H9 (cell line): ENCODE measurements around the gene SH2D3C. TPM values are rescaled to one million over a fixed set of nuclear protein-coding genes. Genes with fewer than 3 reads are reported as not detected.

ENCODE experiments used
- DNase-seq: peaks from one replicate; pipeline ENCODE4 v3.0.0-alpha.2; 2017
- H2AFZ ChIP-seq: one replicate; pipeline ENCODE4 v1.6.1; 2013; ENCODE audit warnings: mild to moderate bottlenecking, low read length, control low read depth, moderate library complexity
- H2AK5ac ChIP-seq: 2 replicates; pipeline ENCODE4 v1.6.1; 2013; ENCODE audit warnings: low read length, control low read depth, mixed read lengths; ENCODE audit not compliant: insufficient read length
- H2BK120ac ChIP-seq: one replicate; pipeline ENCODE4 v1.6.1; 2013; ENCODE audit warnings: low read depth, mild to moderate bottlenecking, low read length, control low read depth, inconsistent platforms; ENCODE audit not compliant: poor library complexity, severe bottlenecking
- H2BK12ac ChIP-seq: 2 replicates; pipeline ENCODE4 v1.6.1; 2013; ENCODE audit warnings: low read length, control low read depth, mixed read lengths, low read depth; ENCODE audit not compliant: insufficient read length
- H2BK15ac ChIP-seq: 2 replicates; pipeline ENCODE4 v1.6.1; 2013; ENCODE audit warnings: low read depth, low read length, control low read depth
- H2BK20ac ChIP-seq: one replicate; pipeline ENCODE4 v1.6.1; 2013; ENCODE audit warnings: low read depth, mild to moderate bottlenecking, low read length, control low read depth, inconsistent platforms; ENCODE audit not compliant: poor library complexity, severe bottlenecking
- H2BK5ac ChIP-seq: 2 replicates; pipeline ENCODE4 v1.6.1; 2013; ENCODE audit warnings: low read length, control low read depth, mixed read lengths; ENCODE audit not compliant: insufficient read length
- H3K14ac ChIP-seq: 2 replicates; pipeline ENCODE4 v1.6.1; 2013; ENCODE audit warnings: low read length, control low read depth; ENCODE audit not compliant: insufficient read depth
- H3K18ac ChIP-seq: 2 replicates; pipeline ENCODE4 v1.6.1; 2013; ENCODE audit warnings: low read depth, mild to moderate bottlenecking, mixed read lengths, low read length, control low read depth; ENCODE audit not compliant: insufficient read length
- H3K23ac ChIP-seq: 2 replicates; pipeline ENCODE4 v1.6.1; 2013; ENCODE audit warnings: low read length, control low read depth, mixed read lengths, low read depth; ENCODE audit not compliant: insufficient read length
- H3K23me2 ChIP-seq: 2 replicates; pipeline ENCODE4 v1.6.1; 2013; ENCODE audit warnings: low read depth, mild to moderate bottlenecking, mixed read lengths, low read length, control low read depth; ENCODE audit not compliant: insufficient read length, poor library complexity, severe bottlenecking
- H3K27ac ChIP-seq: 2 replicates; pipeline ENCODE4 v1.5.1; 2013; ENCODE audit warnings: low read length, control low read depth, mixed read lengths, low read depth; ENCODE audit not compliant: insufficient read length
- H3K27me3 ChIP-seq: 2 replicates; pipeline ENCODE4 v1.6.1; 2013; ENCODE audit warnings: low read length, control low read depth, inconsistent platforms; ENCODE audit not compliant: insufficient read depth
- H3K4ac ChIP-seq: 2 replicates; pipeline ENCODE4 v1.6.1; 2013; ENCODE audit warnings: low read depth, mild to moderate bottlenecking, control low read depth, inconsistent platforms, low read length, moderate library complexity
- H3K4me1 ChIP-seq: 2 replicates; pipeline ENCODE4 v1.6.1; 2013; ENCODE audit warnings: low read length, control low read depth, inconsistent platforms; ENCODE audit not compliant: insufficient read depth
- H3K4me2 ChIP-seq: 2 replicates; pipeline ENCODE4 v1.6.1; 2013; ENCODE audit warnings: low read length, control low read depth, mixed read lengths; ENCODE audit not compliant: insufficient read length, insufficient read depth
- H3K56ac ChIP-seq: 2 replicates; pipeline ENCODE4 v1.6.1; 2013; ENCODE audit warnings: low read depth, mild to moderate bottlenecking, mixed read lengths, low read length, control low read depth; ENCODE audit not compliant: insufficient read length
- H3K79me1 ChIP-seq: 2 replicates; pipeline ENCODE4 v1.6.1; 2013; ENCODE audit warnings: low read depth, mild to moderate bottlenecking, moderate library complexity, low read length, control low read depth, inconsistent platforms; ENCODE audit not compliant: insufficient read depth, poor library complexity, severe bottlenecking
- H3K79me2 ChIP-seq: 2 replicates; pipeline ENCODE4 v1.6.1; 2013; ENCODE audit warnings: low read length, control low read depth, inconsistent platforms; ENCODE audit not compliant: insufficient read depth
- H3K9ac ChIP-seq: 2 replicates; pipeline ENCODE4 v1.6.1; 2013; ENCODE audit warnings: low read length, control low read depth, mixed read lengths; ENCODE audit not compliant: insufficient read length; ENCODE audit errors: extremely low read depth
- H3K9me3 ChIP-seq: one replicate; pipeline ENCODE4 v1.6.1; 2013; ENCODE audit warnings: low read depth, low read length, inconsistent platforms; ENCODE audit not compliant: control insufficient read depth
- H3T11ph ChIP-seq: one replicate; pipeline ENCODE4 v1.6.1; 2013; ENCODE audit warnings: mild to moderate bottlenecking, low read length, control low read depth, inconsistent platforms
- H4K20me1 ChIP-seq: one replicate; pipeline ENCODE4 v1.6.1; 2013; ENCODE audit not compliant: control insufficient read depth, insufficient read length, insufficient read depth
- H4K5ac ChIP-seq: 2 replicates; pipeline ENCODE4 v1.6.1; 2013; ENCODE audit warnings: low read depth, mild to moderate bottlenecking, mixed read lengths, low read length, control low read depth; ENCODE audit not compliant: insufficient read length
- H4K8ac ChIP-seq: replicated peaks from 2 replicates; pipeline ENCODE4 v1.6.1; 2013; ENCODE audit warnings: low read length, control low read depth, mixed read lengths, low read depth; ENCODE audit not compliant: insufficient read length
- H4K91ac ChIP-seq: 2 replicates; pipeline ENCODE4 v1.6.1; 2013; ENCODE audit warnings: low read depth, mild to moderate bottlenecking, moderate library complexity, mixed read lengths, low read length, control low read depth; ENCODE audit not compliant: insufficient read length
- H3K27ac Mint-ChIP-seq, 3 experiments: 2 replicates in 2 of 3; 3 replicates in 1 of 3; pipeline ENCODE4 v1.8.0; 2020 to 2021; ENCODE audit warnings: mixed read lengths in 3 of 3, mild to moderate bottlenecking in 1 of 3, moderate library complexity in 1 of 3
- H3K27me3 Mint-ChIP-seq: 2 replicates; pipeline ENCODE4 v1.8.0; 2021; ENCODE audit warnings: low read depth, mild to moderate bottlenecking, moderate library complexity, mixed read lengths
- H3K36me3 Mint-ChIP-seq, 3 experiments: 2 replicates in 2 of 3; 3 replicates in 1 of 3; pipeline ENCODE4 v1.8.0; 2020 to 2021; ENCODE audit warnings: low read depth in 3 of 3, mixed read lengths in 3 of 3; ENCODE audit not compliant: insufficient read depth in 1 of 3
- H3K4me1 Mint-ChIP-seq, 2 experiments: 2 replicates each; pipeline ENCODE4 v1.8.0; 2020; ENCODE audit warnings: mixed read lengths in 2 of 2
- H3K4me3 Mint-ChIP-seq, 2 experiments: 2 replicates in 1 of 2; 3 replicates in 1 of 2; pipeline ENCODE4 v1.8.0; 2020 to 2021; ENCODE audit warnings: mild to moderate bottlenecking in 2 of 2, mixed read lengths in 2 of 2, moderate library complexity in 1 of 2
- H3K9me3 Mint-ChIP-seq, 2 experiments: 2 replicates in 1 of 2; 3 replicates in 1 of 2; pipeline ENCODE4 v1.8.0; 2020; ENCODE audit warnings: mild to moderate bottlenecking in 2 of 2, mixed read lengths in 2 of 2, moderate library complexity in 1 of 2
- WGBS: extraction: QIAGEN DNeasy Blood & Tissue Kit; methylation state at CpG from one replicate; pipeline ENCODE4 v1.1.7; 2013; ENCODE audit warnings: missing lambda C conversion rate, low lambda C conversion rate, mixed read lengths; ENCODE audit not compliant: insufficient read length; ENCODE audit errors: extremely low coverage; 5-methylcytosine and 5-hydroxymethylcytosine counted together
- total RNA-seq: library from RNA; stranded (reverse); gene quantifications from 2 replicates; pipeline ENCODE4 v1.2.1, GENCODE V29; 2021
- TF ChIP-seq, protein P1 (sequence below): fragments of 200-600 bp; sonication (generic); conservative IDR thresholded peaks from 3 replicates; pipeline ENCODE4 v1.8.0; 2021; ENCODE audit warnings: antibody characterized with exemption, mild to moderate bottlenecking

The SH2D3C gene
- total RNA-seq, 1 experiment from 2014 or later: 1.7 TPM

DNA sequence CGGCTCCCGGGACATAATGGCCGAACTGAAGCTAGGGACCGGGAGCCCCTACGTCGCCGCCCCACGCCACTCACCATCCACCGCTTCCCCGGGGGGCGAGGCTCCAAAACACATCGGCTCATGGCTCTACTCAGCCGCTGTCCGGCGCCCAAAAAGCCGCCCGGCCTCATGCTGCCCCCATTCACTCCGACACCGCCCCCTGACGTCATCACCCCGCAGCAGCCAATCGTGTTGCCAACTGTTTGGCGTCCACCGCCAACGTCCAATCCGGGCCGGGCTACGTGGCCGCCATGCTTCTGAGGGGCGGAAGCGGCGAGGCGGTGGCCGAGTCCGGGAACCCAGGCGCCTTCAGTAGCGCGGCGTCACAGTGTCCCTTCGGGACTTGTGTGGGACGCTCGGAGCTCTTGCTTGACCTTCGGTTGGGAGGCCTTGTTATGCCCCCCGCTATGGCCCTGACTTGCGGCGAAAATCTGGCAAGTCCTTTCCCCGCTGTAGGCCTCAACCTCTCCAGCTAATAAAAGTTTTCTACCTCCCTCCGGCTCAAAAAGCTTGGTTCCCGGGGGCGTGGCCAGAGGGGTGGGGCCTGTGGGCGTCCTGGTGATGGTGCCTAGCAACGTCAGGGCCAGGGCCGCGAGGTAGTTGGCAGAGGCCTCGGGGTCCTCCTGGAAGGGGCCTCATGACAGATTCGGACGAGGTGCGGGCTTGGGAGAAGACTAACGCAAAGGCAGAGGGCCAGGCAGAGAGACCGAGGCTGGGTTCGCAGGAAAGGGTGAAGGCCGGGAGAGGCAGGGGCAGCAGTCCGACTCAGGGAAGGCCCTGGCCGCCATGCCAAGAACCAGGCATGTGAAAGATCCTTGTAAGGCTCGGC is 62.8 kb downstream of the SH2D3C start, which contains the start of the genes PTRH1 and TTC16:
PTRH1 (minus strand) TSS at position 194 of the 868 bp plus-strand sequence; CDS start at position 170, 24 bp downstream.
TTC16 (plus strand) TSS at position 610 of the 868 bp plus-strand sequence; CDS start at position 677, 67 bp downstream.
- Histone ChIP-seq H2AFZ (peak within 1 kb of the TSS; percentile 89), H3K9ac (no peak within 1 kb of the TSS), H4K5ac (no peak within 1 kb of the TSS), H2BK12ac (no peak within 1 kb of the TSS), H4K91ac (no peak within 1 kb of the TSS), H3K23me2 (peaks cover 13% of the 10 kb centered on the region), H4K20me1 (no peaks in the 10 kb centered on the region), H3K4me2 (peak within 1 kb of the TSS; percentile 77), H3K14ac (peak within 1 kb of the TSS; percentile 74), H2AK5ac (no peak within 1 kb of the TSS), H3K18ac (peak within 1 kb of the TSS; percentile 39), H3K23ac (no peak within 1 kb of the TSS), H3K27me3 (no peaks in the 10 kb centered on the region), H3K9me3 (no peaks in the 10 kb centered on the region), H2BK15ac (no peak within 1 kb of the TSS), H3K79me1 (no peaks in the 10 kb centered on the region), H3K27ac (no peak within 1 kb of the TSS), H3K4me1 (no peaks in the 10 kb centered on the region; the same call in 1 of the 2 replicates), H2BK20ac (no peak within 1 kb of the TSS), H2BK5ac (no peak within 1 kb of the TSS), H3K79me2 (no peaks in the 10 kb centered on the region), H3K4ac (no peak within 1 kb of the TSS), H3K56ac (no peak within 1 kb of the TSS), H3T11ph (no peak within 1 kb of the TSS), H2BK120ac (no peak within 1 kb of the TSS), H4K8ac (no peak within 1 kb of the TSS)
- peak within 1 kb of the TSS; percentile 31 to 97 (median 70); a peak in 4 of 7 replicates for H3K27ac Mint-ChIP-seq
- WGBS: no CpG with 5 or more reads among the region's 65 CpGs
- H3K4me3 Mint-ChIP-seq: peak within 1 kb of the TSS; percentile 89 to 98
- H3K36me3 Mint-ChIP-seq: no peaks in the 10 kb centered on the region; a peak in 1 of 7 replicates
- no peaks in the 10 kb centered on the region for H3K9me3 Mint-ChIP-seq
- peaks cover 5% of the 10 kb centered on the region for H3K27me3 Mint-ChIP-seq
- TF ChIP-seq, protein P1, sequence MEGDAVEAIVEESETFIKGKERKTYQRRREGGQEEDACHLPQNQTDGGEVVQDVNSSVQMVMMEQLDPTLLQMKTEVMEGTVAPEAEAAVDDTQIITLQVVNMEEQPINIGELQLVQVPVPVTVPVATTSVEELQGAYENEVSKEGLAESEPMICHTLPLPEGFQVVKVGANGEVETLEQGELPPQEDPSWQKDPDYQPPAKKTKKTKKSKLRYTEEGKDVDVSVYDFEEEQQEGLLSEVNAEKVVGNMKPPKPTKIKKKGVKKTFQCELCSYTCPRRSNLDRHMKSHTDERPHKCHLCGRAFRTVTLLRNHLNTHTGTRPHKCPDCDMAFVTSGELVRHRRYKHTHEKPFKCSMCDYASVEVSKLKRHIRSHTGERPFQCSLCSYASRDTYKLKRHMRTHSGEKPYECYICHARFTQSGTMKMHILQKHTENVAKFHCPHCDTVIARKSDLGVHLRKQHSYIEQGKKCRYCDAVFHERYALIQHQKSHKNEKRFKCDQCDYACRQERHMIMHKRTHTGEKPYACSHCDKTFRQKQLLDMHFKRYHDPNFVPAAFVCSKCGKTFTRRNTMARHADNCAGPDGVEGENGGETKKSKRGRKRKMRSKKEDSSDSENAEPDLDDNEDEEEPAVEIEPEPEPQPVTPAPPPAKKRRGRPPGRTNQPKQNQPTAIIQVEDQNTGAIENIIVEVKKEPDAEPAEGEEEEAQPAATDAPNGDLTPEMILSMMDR: no peak
- H3K4me1 Mint-ChIP-seq: peaks cover 20 to 28% of the 10 kb centered on the region in 2 experiments
- peak; percentile 97 for DNase-seq
